ENCODE results near the gene KRT73.
"Not testable (repeated sequence)": the region's sequence is repeated elsewhere in the genome, so short reads cannot be mapped to it uniquely, and the experiment has no call there.

The KRT73 gene

DNA sequence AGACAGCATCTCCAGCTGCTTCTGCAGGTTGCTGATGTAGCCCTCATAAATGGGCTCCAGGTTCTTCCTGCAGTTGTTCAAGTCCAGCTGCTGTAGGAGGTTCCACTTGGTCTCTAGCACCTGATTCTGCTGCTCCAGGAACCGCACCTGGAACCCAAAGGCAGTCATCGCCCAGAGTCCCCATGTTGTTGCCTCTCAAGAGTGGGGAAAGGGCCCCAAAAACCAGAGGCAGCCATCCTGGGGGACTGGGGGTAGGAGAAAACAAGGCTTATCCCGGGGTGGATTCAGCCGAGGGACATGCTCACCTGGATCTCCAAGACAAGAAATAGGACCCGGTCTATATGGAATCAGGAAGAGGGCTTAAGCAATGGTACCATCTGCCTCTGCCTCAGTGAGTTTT lies 19.4 kb downstream of the KRT73 start:
- DNase-seq, result no peak

DNA sequence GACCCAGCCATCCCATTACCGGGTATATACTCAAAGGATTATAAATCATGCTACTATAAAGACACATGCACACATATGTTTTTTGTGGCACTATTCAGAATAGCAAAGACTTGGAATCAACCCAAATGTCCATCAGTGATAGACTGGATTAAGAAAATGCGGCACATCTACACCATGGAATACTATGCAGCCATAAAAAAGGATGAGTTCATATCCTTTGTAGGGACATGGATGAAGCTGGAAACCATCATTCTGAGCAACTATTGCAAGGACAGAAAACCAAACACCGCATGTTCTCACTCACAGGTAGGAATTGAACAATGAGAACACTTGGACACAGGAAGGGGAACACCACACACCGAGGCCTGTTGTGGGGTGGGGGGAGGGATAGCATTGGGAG lies 24.1 kb downstream of the KRT73 start:
- DNase-seq, result not testable (repeated sequence)

DNA sequence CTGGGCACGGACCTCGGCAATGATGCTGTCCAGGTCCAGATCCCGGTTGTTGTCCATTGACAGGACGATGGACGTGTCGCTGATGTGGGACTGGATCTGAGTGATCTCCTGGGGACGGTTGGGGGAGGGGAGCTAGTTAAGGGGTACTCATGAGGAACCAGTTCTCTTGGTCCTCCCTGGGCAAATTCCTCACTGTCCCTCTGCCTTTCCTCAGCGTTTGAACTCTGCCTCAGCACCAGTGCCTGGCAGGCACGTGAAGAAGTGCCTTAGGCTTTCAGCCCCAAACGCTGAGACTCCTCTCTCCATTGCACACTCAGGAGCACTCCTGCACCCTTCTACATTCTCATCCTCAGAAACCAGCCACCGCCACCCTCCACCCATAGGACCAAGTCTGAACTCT lies 26.8 kb downstream of the KRT73 start:
- DNase-seq, result no peak

DNA sequence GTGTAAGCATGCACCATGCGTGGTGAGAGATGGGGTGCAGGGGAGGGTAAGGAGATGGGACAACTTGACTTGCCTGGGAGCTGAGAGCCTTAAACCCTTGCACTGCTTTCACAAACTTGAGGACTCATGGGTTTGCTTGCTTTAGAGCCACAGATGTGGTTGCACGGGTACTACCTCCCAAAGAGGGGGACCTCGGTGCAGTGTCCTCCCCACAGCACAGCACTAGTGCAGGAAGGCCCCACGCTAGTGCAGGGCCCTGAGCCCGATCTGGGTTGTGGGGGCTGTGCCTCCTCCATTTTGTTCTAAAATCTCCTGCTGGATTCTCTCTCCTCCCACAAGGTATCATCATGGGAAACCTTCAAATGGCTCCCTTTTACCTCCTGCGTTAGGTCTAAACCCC lies 28.3 kb downstream of the KRT73 start:
- no peak for DNase-seq

DNA sequence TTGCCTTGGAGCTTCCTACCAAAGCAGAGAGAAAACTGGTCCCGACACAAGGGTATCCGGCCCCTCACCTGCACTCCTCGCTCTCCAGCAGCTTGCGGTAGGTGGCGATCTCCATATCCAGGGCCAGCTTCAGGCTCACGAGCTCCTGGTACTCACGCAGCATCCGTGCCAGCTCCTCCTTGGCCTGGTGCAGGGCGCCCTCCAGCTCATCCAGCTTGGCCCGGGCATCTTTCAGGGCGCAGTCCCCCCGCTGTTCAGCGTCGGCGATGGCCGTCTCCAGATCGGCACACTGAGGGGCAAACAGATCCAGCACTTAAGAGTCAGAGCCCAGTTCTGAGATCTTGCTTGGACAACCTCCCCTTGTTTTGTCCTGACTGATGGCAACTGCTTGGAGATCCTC lies 30.8 kb downstream of the KRT73 start:
- no peak for DNase-seq

DNA sequence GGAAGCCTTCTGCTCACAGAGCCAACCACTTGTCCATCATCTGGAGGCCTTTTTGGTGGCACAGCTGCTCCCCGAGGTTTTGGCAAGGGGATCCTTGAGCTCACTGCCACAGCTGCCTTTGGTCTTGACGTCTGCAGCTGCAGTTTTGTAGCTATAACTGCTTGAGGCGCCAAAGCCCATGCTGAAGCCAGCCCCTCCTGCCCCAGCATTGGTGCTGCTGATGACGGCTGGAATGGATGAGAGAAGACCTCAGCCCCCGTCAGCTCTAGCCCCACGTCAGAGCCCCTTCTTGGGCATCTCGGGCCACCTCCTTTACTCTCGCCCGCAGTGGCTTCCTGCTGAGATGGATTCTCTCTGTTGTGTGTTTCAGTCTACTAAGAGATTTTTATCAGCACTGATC lies 32.4 kb downstream of the KRT73 start:
- no peak for DNase-seq

DNA sequence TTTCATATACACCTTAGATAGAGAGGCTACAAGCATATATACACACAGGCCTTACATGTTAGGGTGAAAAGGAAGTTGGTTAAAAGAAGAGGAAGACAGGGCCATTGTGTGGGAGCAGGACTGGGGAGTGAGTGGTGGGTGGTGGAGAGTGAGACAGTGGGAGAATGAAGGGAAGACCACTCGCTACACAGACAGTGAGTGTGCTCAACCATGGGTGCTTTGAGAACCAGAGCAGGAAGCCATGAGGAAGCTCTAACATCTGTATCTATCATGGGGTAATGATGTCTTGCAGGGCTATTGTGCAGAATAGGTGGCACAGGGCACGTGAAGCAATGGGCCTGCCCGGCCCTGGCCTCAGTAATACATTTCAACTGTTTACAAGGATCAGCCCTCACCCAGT lies 33.3 kb downstream of the KRT73 start:
- no peak for DNase-seq

DNA sequence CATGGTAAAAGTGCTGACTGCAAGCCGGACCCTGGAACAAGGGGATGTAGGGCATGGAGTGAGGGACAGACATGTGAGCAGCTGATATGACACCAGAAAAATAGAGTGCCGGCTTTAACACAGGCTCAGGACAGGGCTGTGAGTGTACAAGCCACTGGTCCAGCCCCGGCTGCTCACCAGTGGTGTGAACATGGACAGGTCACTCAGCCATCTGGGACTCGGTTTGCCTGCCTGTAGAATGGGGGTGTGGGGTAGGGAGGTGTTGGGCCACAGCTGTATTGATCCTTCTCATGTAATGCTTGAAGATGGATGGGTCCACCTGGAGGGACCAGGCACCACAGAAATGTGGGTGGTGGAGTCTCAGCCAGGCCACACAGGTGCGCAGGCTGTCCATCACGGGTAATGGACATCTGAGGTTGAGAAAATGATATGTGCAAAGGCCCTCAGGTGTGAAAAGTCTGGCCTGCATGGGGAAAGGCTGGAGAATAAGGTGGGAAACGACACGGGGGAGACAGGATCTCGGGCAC lies 34.1 kb downstream of the KRT73 start:
- DNase-seq, result no peak

DNA sequence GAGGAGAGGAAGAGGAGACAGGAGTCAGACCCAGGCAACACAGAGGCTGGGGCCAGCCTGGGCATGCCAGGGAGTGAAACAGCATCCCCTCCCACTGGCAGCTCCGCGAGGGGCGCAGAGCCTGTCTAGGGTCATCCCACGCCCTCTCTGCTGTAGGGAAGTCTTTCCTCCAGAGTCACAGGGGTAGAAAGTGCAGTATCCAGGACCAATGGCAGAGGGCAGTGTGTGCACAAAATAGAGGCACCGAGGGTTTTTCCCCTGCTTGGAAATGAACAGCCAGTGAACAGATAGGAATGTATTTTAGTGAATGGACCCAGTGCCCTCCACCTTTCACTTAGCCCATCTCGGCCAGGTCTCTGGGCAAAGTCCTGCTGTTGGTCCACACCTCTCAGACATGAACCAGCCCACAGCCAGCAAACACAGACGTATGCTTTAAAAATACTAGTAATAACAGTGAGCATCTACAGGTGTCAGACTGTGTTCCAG lies 35.3 kb downstream of the KRT73 start:
- DNase-seq, result peak; percentile 69

DNA sequence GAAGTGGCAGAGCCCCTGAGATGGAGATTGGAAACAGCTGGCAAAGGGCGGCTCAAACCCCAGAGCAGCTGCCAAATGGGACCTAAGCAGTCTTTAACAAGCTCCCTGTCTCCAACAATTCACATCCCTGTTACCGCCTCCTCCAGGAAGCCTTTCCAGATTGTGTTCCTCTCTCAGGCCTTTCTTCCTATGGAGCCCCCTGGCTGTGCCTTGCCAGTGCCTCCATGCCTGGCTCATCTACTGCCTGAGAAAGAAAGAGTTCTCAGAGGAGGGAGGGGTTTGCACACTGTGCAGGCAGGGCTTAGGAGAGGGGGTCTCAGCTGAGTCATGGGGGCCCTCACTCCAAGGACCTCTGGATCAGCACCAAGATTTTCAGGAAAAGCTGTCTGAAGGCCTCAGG lies 35.9 kb downstream of the KRT73 start:
- DNase-seq, result no peak

DNA sequence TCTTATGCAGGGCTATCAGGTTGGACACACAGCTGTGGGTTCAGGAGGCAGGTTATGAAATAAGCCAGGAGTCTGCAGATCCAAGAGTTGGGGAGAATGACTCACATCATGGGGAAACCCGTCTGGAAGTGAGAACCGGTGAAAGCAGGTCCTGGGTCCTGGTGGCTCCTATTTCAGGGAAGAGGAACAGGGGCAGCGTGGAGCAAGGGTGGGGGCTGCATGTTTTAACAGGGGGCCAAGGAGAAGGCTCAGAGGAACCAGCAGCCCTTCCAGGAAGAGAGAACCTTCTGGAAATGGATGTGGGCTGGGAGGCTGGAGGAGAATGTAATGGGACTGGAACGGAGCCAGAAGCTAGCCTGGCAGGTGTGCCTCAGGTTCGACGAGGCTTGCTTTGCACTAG lies 36.9 kb downstream of the KRT73 start:
- no peak for DNase-seq

DNA sequence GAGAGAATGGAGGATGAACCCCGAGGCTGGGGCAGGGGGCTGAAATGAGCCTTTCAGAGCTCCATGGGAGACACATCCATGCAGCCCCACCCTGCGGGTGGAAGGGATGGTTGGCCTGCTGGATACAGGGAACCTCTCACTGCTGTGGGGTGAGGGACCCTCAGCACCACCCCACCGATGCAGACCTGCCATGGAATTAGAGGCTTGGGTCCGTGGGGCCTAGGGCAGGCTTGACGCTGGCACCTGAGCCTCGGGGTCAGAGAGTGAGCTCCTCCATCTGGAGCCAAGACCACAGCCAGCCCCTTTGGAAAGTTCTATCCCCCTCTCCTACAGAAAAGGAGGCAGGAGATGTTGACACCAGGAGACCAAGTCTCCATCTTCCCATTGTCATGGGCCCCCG lies 37.3 kb downstream of the KRT73 start:
- no peak for DNase-seq

DNA sequence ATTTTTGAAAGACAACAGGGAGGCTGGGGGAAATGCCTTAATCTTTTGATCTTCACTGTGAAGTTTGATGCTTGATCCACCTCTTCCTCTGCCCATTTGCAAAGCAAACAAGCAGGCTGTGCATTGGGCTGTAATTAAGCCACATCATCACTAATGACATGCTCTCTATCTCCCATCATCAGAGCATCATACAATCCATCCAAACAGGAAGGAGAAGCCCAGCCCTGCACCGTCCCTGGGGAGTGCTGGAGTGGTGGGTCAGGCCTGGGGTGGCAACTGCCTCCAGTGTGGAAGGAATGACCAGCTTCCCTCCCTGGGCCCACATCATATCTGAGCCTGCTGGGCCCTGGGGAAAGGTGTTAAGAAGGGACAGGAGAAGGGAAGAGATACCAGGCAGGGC lies 37.9 kb downstream of the KRT73 start:
- DNase-seq, result no peak

DNA sequence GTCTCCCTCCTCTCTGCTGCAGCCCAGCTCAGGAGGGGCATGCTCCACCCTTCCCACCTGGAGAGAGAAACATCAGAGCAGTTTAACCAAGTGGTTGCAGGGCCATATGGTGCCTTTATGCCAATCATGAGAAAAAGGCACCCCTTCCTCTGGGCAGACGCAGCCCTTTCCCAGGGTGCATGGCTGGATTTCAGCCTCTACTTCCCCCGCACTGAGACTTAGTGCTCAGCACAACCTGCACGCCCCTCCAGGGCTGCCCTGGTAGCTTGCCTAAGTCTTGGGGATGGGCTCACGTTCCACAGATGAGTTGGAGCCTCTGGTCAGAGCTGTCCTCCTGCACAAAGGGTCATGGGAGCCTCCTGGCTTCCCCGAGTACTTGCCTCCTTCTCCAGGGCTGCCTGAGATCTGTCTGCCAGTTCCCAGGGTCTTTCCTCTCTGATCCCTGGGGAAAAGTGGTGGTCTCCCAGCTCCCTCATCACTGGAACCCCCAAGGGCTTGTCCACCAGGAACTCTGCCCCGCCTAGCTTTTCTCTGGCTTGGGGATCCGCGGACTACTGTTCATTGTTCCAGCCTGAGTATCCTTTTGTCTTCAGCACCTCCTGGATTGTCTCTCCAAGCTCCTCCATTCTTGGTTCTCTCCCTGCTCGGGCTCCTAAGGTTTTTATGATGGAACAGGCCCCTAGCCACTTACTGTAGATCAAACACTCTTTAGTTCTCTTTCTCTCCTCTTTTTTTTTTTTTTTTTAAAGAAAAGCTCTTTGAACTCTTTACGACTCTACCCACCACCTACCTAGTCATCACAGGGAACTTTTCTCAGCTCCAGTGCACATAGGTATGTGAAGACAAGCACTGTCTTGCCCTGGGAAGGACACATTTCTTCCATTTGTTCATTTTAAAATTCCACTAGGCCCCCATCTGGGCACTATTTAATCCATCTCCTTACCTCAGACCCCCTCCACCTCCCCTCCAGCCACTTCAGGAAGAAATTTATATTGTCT lies 38.6 kb downstream of the KRT73 start:
- no peak for DNase-seq

DNA sequence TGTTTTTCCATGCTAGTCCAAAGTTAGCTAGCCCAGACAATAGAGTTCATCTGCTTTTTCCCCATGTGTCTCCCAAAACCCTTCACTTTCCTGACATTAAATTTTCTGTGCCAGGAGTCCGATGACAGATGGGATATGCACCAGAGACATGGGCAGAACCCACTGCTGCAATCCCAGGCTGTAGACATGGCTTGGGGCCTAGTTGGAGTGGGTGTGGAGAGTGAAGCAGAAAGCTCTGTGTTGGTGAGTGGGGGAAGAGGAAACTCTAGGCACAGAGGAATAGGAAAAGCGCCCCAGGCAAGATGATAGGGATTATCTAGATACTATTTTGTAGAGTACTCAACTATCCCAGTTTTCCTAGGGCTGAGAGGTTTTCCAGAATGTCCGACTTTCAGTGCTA lies 39.9 kb downstream of the KRT73 start:
- no peak for DNase-seq

DNA sequence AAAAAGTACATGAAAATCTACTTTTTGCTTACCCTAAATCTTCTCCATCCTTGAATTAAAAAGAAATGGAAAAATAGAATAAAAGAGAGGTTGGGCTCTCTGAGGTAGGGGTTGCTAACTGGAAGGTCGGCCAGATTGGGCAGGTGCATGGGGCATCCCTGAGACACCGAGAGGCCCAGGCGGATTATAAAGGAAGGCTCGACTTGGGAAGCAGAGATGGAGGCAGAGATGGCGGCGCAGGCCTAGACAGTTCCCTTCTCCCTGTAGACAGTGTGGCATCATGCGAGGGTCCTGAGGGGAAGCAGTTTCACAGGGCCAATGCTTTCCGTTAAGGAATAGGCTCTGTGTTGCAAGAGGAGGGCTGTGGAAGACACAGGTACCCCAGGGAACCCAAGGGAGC lies 41.0 kb downstream of the KRT73 start:
- DNase-seq, result no peak

DNA sequence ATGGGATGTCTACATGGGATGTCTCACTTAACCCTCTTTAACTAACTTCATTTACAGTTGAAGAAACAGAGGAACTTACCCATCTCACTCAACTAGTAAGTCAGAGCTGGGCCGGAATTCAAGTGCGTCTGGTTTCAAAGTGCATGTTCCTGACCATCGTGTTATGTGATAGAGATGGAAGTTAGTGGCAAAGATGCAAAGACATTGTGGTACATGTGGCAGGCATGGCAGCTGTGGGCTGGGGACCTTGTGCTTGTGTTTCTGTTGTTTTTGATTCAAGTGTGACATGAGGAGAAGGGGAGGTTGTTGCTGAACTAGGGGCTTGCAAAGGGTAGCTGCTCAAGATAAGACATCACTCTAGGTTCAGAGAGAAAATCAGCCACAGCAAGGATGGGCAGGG lies 42.4 kb downstream of the KRT73 start:
- no peak for DNase-seq

DNA sequence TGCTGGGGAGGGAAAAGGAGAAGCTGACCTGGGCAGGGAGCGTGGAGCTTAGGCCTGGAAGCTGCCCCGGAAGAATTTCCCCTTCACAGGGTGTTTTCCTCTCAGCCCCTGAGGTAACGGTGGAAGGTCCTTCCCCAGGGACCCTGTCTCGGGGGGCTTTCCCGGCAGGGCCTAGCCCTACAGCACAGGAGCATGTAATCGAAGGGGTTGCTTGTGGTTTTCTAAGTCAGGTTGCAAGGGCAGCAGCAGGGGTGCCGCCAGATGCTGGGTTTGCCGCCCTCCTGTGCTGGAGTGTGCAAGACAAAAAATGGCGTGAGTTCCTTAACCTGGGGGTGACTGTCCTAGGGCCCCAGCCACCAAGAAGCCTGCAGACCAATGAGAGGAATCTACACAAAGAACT lies 43.1 kb downstream of the KRT73 start:
- DNase-seq, result no peak

DNA sequence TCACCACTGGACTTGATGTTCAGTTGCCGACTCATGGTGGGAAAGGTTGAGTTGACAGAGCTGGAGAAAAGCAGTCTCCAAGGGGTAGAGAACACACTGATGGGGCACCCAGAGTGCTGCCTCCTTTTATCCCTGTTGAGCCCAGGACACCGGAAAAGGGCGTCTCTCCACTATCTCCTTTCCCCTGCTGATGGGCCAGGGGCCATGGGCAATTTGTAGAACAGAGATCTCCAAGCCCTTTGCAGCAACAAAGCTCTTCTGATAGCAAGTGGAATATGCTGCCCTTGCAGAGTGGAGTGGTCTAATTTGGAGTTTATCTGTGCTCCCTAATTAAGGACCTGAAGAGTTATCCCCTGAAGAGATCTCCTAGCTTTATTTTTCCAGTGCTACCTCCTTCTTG lies 44.6 kb downstream of the KRT73 start, which contains the start of gene KRT74:
Gene KRT74, minus strand, starts transcription at position 101 of the 400 bp plus-strand sequence. Its CDS starts 66 bp downstream, at position 35.
- no peak for DNase-seq

DNA sequence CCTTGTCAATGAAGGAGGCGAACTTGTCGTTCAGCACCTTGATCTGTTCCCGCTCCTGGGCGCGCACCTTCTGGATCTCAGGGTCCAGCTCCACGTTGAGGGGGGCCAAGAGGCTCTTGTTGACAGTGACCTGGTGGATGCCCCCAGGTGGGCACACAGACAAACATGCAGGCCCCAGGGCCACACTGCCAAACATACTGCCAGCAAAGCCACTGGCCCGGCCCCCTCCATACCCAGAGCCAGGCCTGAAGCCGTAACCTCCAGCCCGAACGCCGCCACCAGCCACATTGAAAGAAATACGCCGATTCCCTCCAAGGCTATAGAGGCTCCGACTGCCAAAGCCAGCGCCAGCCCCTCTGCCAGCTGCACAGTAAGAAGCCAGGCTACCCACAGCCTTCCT lies 45.1 kb downstream of the KRT73 start:
- DNase-seq, result no peak

DNA sequence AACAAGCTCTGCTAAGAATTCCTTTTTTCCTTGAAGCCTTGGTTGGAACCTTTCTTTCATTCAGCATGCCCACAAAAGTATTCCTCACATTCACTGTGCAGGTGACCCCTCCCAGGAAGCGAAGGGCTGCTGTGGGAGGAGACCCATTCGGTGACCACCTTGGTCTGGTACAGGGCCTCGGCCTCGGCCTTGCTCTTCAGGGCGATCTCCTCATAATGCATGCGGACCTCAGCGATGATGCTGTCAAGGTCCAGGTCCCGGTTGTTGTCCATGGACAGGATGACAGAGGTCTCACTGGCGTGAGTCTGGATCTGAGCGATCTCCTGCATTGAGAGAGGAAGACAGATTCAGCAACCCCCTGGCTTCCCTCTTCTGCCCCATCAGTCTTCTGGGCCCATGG lies 47.8 kb downstream of the KRT73 start:
- DNase-seq, result no peak

DNA sequence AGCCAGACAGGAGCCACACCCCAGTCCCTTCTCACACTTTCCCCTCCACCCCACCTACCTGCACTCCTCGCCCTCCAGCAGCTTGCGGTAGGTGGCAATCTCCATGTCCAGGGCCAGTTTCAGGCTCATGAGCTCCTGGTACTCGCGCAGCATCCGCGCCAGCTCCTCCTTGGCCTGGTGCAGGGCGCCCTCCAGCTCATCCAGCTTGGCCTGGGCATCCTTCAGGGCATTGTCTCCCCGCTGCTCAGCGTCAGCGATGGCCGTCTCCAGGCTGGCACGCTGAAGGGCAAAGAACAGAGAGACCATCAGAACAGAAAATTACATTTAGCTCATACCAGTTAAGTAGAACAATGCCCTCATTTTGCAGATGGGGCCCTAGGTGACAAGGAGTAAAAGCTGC lies 50.2 kb downstream of the KRT73 start:
- DNase-seq, result no peak

DNA sequence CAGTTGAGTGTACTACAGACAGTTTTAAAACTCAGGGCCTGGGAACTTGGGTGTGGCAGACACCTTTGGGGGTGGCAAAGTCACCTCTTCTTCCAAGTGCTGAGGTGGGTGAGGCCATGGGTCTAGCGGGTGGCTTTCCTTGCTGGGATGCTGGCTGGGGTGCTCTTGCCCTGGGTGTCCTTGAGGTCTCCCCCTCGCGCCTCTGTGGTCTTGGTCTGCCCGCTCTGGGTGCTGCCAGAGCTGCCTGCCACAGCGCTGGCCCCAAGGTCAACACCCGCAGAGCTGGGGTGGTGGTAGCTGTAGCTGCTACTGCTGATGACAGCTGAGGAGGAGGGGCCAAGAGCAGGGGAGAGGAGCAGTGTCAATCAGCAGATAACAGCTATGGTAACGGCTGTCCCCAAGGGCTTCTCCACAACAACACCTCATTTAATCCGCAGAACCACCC lies 51.5 kb downstream of the KRT73 start:
- DNase-seq, result no peak

DNA sequence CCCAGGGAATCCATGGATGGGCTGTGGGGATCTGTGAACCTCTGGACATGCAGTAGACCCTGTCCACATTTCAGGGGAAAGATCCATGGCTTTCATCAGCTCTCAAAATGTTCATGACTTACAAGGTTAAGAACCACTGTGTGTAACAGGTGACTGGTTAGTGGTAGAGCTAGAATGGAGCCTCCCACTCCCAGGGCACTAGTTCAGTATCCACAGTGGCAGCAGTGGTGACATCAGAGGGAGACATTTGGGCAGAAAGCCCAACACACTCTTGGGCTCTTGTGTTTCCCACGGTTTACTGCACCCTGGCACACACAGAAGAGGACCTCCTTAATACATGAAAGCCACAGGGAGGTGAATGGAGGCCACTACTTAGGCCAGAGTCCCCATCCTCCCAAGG lies 53.8 kb downstream of the KRT73 start:
- no peak for DNase-seq
